Stimulated activated CD8-positive, alpha-beta memory T cell treated with anti-CD3 and anti-CD28 coated beads, Interleukin-12 subunit alpha, Interleukin-12 subunit beta, amount 100 ng/mL, for 24 hours (primary cell): ENCODE results near the gene RPGRIP1.
A peak's percentile ranks its signal among the peaks of the same experiment; 100 is the strongest.
"Not testable (repeated sequence)": the region's sequence is repeated elsewhere in the genome, so short reads cannot be mapped to it uniquely, and the experiment has no call there.

ENCODE experiments used
- DNase-seq: peaks from one replicate; pipeline ENCODE4 v3.0.0-alpha.2; 2020; ENCODE audit errors: extremely low read depth

Gene RPGRIP1

GRCh38 chr14:21258889-21259787, 20.7 kb upstream of the RPGRIP1 start:
- no peak for DNase-seq

DNA sequence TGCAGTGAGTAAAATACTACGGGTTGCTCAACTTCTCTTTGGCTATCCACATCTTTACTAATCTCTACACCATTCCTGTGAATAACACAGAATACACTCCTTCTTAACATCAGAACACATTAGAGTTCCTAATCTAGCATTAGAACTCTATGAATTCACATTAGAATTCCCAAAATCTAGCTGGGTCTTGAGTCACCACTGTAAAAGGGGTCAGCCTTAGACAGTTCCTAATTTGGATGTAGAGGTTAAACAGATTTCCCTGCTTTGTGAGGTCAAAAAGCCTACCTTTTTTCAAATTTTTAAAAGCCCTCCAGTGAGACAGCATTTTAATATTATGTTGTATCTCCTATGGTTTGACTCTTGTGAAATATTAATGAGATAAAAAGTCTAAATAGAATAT, 18.1 kb upstream of the RPGRIP1 start:
- no peak for DNase-seq

- no peak for DNase-seq
Observed at GRCh38 chr14:21262410-21262809, 17.5 kb upstream of the RPGRIP1 start.

DNA sequence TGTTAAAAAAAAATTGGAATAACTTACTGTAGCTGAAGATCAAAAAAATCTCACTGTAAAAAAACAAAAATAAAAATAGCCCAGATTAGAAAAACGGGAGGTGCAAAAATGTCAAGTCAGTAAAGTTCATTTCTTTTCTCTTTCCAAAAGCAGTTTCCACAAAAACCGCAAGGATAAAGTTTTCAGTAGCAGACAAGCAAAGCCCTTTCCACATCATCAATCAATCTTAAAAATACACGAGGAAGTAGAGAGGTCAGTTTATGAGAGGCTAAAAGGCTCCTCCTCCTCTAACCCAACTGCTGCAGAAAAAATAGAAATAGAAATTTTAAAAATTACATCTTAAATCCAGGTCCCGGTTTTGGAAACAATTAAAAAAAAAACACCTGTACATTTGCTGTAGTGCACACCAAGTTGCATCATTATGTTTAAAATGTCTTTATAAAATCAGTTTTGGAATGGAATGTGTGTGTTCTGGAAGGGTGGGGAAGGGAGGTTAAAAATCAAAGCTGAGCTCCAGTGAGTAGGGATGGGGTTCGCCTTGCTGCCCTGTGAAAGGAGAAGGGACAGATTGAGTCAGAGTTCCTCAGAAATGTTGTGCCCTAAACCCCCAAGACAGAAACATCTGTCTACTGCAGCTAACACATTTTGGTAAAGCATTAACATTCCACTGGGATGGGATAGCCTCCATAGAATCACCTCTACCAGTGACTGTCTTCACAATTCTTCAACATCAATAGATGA, 16.4 kb upstream of the RPGRIP1 start:
- no peak for DNase-seq

DNA sequence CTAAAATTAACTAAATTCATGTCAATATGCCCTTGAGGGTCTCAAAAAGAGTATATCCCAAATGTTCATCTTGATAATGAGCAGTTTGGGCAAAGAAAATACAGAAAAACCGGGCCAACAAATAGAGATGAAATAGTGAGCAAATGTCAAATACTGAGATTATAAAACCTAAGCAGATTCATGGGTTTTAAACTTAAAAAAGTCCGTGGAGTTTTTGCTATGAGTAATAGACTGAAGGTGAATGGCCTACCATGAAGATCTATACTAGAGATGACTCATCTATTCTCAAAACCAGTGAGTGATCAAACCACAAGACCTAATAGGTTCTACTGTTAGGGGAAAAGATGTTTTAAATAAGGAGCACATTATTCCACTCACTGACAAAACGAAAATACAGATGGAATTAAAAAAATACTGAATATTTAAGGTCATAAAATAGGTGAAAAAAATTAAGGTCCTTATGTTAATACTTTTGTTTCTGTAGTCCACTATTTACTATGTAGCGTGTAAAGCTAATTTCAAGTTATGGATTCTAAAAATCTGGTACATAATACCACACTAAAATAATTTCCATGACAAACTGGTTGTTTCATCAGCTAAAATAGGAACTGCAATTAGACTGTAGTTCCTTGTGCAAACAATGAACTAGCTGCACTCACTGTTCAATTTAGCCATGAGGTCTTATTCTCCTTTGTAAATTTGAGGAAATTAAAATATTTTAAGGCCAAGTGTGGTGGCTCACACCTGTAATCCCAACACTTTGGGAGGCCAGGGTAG, 15.7 kb upstream of the RPGRIP1 start:
- DNase-seq, result no peak

DNA sequence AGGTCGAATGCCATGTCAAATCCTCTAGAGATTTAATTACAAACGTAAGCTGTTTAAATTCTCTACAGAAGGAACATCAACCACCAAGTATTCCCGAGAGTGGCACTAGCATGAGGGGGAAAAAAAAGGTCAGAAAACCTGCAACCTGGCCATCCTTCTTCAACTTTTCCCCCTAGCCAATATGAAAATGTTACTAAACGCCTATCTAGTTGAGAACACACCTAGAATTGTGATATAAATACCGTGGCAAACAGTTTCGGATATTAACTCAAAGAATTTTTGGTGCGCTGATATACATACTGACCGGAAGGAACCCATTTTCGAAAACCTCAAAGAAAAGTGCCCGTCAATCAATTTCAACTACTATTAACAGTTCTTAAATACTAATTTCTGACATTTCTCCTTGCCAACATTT, 12.4 kb upstream of the RPGRIP1 start:
- DNase-seq, result no peak

DNA sequence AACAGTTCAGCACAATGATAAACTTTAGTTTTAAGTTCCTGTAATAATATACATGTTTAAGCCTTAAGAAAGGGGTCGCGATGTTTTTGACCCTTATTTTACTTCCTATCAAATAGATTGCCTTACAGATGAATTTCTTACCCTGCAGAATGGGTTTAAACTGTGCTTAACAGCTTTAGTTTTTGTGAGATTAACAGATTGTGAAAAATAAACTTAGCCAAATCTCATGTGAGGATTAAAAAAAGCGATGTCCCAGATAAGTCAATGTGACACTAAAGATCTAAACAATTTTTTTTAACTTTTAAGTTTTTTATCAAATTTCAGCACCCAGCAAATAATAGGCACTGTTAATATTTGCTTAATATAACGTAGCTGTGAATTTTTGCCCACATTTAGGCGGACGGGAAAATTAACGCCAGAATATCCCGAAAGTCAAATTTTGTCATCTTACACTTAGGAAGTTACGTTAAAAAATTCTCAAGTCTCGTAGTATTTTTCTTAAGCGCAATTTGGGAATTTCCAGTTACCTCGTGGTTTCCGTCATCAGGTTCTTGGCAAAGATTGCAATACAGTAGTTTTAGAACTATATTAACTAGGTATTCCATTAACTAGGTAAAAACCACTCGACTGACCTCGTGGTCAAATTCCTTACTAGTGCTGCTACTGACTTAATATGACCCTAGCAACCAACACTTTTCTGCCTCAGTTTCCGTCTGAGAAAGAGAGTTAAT, 11.8 kb upstream of the RPGRIP1 start:
- DNase-seq, result no peak

- no peak for DNase-seq
Observed at GRCh38 chr14:21268617-21269251, 11.1 kb upstream of the RPGRIP1 start.

DNA sequence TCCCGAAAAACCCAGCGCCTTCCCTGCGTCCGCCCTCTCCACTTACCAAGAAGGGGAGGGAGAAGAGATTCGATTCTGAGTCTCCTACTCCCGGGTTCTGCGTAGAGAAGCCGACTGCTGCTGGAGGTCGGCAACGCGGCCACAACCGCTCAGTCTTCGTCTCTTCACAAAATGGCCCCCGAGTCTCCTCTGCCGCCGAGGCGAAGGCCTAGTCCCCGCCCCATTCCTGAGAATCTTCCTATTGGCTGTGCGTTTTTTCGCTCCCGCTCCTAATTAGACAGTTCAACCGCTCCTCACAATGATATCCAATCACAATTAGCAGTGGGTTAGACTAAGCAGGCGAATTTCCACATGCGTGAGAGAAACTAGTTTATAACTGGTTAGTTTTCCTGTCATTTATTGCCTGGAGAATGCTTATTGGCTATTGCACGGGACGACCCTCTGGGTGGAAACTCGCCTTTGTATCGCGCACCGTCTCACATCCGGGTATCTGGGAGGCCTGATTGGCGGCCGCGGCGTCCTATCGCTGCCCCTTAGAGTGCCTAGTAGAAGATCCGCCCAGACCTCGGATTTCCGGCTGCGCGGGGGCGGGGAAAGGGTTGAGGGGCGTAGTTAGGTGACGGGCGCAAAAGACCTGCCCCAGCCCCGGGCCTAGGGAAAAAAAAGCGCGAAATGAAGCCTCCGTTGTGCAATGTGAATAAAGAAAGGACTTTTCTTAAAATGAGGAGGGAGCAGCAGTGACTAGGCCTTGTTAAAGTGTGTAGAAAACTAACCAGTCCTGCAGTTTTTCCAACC, 10.4 kb upstream of the RPGRIP1 start, which contains the start of gene HNRNPC:
Gene HNRNPC (minus strand): TSS at position 191 of the 795 bp plus-strand sequence. CDS start 35,249 bp downstream, outside the sequence.
- peak; percentile 99 for DNase-seq

DNA sequence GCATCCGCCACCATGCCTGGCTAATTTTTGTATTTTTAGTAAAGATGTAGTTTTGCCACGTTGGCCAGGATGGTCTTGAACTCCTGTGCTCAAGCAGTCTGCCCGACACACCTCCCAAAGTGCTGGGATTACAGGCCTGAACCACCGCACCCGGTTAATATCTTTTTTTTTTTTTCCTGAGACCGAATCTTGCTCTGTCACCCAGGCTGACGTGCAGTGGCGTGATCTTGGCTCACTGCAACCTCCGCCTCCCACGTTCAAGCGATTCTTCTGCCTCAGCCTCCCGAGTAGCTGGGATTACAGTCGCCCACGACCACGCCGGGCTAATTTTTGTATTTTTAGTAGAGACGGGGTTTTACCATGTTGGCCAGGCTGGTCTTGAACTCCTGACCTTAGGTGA, 7.2 kb upstream of the RPGRIP1 start:
- not testable (repeated sequence) for DNase-seq

GRCh38 chr14:21275261-21275858, 4.5 kb upstream of the RPGRIP1 start:
- no peak for DNase-seq

GRCh38 chr14:21278632-21279031, 1.3 kb upstream of the RPGRIP1 start:
- DNase-seq, result no peak

DNA sequence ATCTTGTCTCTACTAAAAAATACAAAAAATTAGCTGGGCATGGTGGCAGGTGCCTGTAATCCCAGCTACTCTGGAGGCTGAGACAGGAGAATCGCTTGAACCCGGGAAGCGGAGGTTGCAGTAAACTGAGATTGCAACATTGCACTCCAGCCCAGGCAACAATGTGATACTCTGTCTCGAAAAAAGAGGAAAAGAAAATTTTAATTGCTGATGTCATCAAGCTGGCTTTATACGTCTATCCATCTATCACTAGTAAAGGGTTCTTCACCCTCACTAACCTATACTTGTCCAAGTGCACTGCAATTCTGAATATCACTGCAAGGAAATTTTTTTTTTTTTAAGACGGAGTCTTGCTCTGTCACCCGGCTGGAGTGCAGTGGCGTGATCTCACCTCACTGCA, 2.0 kb downstream of the RPGRIP1 start:
- not testable (repeated sequence) for DNase-seq

- not testable (repeated sequence) for DNase-seq
Observed at GRCh38 chr14:21286516-21286915, 6.6 kb downstream of the RPGRIP1 start.

DNA sequence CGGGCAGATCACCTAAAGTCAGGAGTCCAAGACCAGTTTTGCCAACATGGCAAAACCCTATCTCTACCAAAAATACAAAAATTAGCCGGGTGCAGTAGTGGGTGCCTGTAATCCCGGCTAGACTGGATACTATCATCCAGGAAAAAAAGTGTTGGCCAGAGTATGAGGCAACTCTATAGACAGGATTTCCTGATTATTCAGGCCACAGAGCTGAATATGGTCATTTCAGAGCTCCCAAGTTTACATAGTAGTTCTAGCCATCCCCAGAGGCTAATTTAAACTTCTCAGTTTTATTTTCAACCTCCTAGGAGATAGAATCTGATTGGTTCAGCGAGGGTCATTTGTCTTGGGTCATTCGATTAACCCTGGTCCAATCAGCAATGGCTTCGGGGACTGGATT, 7.3 kb downstream of the RPGRIP1 start:
- DNase-seq, result no peak

DNA sequence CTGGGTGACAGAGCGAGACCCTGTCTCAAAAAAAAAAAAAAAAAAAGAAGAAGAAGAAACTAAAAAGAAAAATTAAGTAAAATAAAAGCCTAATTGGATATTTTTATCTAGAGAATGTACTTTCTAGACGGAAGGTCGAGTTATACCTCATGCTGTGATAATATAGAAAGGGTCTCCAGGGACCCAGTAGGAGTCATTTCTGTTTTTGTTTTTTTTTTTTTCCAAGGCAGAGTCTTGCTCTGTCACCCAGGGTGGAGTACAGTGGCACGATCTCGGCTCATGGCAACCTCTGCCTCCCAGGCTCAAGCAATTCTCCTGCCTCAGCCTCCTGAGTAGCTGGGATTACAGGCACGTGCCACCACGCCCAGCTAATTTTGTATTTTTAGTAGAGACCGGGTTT, 14.1 kb downstream of the RPGRIP1 start:
- not testable (repeated sequence) for DNase-seq

DNA sequence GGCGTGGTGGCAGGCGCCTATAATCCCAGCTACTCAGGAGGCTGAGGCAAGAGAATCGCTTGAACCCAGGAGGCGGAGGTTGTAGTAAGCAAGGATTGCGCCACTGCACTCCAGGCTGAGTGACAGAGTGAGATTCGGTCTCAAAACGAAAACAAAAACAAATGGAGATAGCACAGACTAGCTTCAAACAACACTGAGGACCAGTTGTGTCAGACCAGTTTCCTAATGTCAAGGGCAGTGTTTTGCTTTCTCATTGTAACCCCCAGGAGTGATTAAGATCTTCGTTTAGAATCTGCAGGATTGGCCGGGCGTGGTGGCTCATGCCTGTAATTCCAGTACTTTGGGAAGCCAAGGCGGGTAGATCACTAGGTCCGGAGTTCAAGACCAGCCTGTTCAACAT, 18.5 kb downstream of the RPGRIP1 start:
- no peak for DNase-seq

DNA sequence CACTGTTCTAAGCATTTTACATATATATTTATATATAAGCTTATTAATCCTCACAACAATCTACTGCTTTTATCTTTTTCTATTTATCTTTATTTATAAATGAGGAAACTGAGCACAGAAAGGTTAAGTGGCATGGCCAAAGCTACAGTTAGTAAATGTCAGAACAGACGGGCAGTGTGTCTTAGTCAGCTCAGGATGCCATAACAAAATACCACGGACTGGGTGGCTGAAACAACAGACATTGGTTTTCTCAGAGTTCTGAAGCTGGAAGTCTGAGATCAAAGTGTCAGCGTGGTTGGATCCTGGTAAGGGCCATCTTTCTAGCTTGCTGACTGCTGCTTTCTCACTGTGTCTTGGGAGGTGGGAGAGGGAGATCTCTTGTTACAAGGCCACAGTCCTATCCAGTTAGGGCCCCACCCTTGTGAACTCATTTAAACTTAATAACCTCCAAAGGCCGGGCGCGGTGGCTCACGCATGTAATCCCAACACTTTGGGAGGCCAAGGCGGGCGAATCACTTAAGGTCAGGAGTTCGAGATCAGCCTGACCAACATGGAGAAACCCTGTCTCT, 19.8 kb downstream of the RPGRIP1 start:
- no peak for DNase-seq

DNA sequence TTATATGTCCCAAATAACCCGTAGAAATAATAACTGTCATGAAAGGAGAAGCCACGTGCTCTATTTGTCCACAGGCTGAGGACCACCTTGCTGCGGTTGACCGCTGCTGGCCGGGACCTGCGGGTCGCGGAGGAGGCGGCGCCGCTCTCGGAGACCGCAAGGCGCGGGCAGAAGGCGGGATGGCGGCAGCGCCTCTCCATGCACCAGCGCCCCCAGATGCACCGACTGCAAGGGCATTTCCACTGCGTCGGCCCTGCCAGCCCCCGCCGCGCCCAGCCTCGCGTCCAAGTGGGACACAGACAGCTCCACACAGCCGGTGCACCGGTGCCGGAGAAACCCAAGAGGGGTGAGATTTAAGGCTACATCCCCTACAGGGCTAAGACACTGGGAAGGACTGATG, 21.0 kb downstream of the RPGRIP1 start:
- no peak for DNase-seq
